ENCODE results near the gene ZMYND12.
A peak's percentile ranks its signal among the peaks of the same experiment; 100 is the strongest.
"Not testable (repeated sequence)": the region's sequence is repeated elsewhere in the genome, so short reads cannot be mapped to it uniquely, and the experiment has no call there.

The ZMYND12 gene, protein sequence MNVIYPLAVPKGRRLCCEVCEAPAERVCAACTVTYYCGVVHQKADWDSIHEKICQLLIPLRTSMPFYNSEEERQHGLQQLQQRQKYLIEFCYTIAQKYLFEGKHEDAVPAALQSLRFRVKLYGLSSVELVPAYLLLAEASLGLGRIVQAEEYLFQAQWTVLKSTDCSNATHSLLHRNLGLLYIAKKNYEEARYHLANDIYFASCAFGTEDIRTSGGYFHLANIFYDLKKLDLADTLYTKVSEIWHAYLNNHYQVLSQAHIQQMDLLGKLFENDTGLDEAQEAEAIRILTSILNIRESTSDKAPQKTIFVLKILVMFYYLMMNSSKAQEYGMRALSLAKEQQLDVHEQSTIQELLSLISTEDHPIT

GRCh38 chr1:42456010-42456753, at the start of gene ZMYND12, which contains the start of gene PPCS:
Gene ZMYND12 (minus strand): TSS chr1:42456022. CDS start chr1:42455997, 25 bp downstream.
Gene PPCS (plus strand): TSS chr1:42456543. CDS start chr1:42456566, 23 bp downstream.
- DNase-seq: peak; percentile 84

DNA sequence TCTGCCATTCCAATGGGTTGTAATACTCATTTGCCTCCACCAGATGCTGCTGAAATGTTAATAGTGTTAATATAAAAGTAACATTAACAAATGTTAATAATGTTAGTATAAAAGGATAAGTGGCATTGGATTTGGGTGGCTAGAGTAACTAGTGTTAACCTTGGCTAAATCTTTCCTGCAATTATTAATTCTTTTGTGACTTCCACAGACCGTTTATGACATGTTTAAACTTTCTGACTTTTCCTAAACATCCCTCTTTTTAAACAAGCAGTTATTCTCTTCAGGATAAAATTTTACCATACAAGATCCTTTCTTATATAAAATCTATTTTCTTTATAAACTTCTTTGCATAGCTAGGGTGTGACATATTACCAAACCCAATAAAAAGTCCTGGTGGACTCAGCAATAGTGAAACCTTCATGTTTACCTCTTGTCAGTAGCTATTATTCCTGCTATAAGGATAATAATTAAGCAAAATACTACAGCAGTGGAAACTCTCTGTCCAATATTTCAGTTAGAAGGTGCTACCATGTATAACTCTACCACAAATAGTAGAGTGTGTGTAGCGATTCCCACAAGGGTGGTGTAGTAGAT, 48.8 kb upstream of the ZMYND12 start:
- no peak for DNase-seq

GRCh38 chr1:42502031-42502430, 46.2 kb upstream of the ZMYND12 start:
- not testable (repeated sequence) for DNase-seq

- no peak for DNase-seq
Observed at GRCh38 chr1:42490237-42490636, 34.4 kb upstream of the ZMYND12 start.

GRCh38 chr1:42484382-42484781, 28.6 kb upstream of the ZMYND12 start:
- DNase-seq: no peak

DNA sequence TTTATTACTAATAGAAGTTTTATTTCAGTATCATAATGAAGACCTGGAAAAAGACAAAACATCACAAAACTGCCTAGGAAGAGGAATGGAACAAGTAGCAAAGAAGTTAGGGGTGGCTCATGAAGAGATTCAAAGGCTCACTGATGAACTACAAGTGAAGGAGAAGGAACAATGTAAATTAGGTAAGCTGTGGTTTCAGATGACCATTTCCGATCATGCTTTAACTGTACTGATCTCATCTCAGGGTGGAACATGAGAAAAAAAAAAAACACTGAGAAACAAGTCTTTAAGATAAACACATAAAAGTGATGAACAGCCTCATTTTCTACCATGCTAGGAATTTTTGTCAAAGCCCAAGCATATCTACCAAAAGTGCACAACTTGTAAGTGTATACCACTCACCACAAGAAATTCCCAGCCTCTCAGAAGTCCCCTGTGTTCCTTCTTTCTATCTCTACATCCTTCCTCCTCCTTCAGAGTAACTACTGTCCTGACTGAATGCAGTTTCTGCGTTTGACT, 26.9 kb upstream of the ZMYND12 start:
- no peak for DNase-seq

DNA sequence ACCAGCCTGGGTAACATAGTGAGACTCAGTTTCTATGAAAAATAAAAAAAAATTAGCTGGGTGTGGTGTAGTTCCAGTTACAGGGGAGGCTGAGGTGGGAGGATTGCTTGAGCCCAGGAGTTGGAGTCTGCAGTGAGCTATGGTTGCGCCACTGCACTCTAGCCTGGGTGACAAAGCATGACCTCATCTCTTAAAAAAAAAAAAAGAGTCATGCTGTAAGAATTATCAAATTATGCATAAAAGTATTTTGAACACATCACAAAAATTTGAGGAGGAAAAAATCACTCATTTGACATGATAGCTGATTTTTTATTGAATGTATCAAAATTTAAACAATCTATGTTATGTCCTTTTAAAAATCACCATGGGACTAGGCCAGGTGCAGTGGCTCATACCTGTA, 25.1 kb upstream of the ZMYND12 start:
- no peak for DNase-seq

DNA sequence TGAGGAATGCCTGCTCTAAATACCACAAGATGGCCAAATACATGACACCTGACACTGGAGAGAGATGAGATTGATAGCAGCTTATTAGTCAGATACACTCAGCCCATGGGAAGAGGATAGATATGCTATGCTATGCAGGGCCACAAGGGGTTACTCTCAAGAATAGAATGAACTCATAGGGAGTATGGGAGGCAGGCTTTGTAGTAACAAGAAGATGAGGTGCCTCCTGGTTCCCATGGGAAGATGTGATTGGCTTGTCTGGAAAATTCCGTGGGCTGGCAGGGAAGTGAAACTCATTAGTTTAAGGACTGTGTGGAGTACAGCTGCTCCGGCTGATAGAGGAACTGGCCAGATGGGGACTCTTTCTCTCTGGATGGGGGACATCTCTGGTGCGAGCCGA, 23.8 kb upstream of the ZMYND12 start:
- DNase-seq: peak; percentile 10

DNA sequence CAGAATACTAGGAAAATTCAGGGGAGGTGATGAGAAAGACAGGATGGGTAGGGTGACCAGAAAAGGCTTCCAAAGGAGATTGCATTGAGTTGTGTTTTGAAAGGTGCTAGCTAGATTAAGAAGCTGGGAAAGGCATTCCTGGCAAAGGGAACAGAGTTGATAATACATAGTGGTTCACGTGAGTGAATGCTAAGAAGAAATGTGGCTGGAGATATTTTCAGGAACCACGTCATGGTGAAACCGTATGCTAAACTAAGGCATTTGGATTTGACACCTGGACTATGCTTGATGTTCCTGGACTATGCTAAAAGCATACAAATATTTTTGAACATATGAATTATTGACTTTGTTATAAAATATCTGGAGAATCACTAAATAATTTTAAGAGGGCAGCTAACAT, 22.0 kb upstream of the ZMYND12 start:
- no peak for DNase-seq

- not testable (repeated sequence) for DNase-seq
Observed at GRCh38 chr1:42477354-42477753, 21.5 kb upstream of the ZMYND12 start.

GRCh38 chr1:42476605-42477004, 20.8 kb upstream of the ZMYND12 start:
- DNase-seq: no peak

DNA sequence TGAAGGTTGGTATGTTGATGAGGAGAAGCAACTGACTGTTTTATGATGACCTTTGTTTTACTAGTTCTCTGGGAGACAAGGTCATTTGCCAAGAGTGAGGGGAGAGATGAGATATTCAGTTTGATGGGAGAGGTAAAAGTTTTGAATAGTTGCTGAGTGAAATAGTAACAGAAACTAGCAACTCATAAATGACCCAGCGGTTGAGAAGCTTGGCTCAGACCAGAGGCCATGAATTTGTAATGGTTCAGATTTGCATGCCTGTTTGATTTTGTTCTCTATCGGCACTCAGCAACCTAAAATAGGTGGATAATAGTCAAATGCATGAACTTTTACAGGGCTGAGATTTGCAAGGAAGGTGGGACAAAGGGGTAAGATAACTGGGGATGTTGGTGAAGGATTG, 13.9 kb upstream of the ZMYND12 start:
- no peak for DNase-seq

DNA sequence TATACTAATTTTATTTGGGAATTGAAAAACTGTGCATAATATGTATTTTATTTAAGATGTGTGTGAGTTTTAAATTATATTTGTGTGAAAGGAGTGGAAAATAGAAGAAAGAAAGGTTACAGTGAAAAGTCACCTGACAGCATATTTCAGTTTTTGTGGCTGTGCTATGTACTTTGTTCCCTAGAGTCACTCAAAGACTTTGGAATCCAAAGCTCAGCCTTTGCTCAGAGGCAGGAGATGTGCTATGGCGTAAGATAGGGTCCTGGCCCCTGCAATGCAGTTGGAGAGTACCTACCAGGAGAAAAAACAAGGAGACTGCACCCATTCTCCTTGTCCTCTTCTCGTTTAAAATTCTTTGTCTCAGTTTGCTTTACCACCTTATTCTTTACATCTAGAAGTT, 10.2 kb upstream of the ZMYND12 start:
- DNase-seq: no peak

DNA sequence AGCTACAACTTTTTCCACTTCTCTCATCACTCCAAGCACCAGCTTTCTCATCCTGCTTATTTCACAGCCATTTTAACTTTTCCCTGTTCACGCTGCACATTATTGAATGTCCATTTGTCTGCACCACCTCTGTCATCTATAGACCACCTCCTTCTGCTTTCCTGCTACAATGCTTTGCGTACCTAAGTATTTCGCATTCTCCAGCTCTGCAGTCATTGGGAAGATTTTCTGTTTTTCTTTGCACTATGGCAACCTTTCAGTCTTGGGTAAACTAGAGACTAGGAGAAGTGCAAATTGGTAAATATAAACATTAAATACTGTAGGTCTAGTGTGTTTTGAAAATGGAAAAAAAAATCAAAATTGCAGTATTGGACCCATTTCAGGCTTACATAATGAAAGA, 8.1 kb upstream of the ZMYND12 start:
- no peak for DNase-seq

- peak; percentile 100 for DNase-seq
Observed at GRCh38 chr1:42462828-42463763, 7.3 kb upstream of the ZMYND12 start, which contains the start of gene CCDC30. Gene CCDC30 (plus strand): TSS chr1:42463286. CDS start chr1:42480552, 17,266 bp downstream.

DNA sequence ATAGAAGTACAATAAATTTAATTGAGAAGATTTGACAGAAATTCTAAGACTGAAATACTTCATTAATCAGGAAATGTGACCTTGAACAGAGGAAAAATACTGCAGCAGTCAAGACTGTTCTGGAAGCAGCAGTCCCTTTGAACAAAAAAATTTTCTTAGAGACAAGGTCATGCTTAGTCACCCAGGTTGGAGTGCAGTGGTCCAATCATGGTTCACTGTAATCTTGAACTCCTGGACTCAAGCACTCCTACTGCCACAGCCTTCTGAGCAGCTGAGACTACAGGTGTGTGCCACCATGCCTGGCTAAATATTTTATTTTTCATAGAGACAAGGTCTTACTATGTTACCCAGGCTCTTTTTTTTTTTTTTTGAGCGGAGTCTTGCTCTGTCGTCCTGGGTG, 5.4 kb upstream of the ZMYND12 start:
- DNase-seq: no peak

DNA sequence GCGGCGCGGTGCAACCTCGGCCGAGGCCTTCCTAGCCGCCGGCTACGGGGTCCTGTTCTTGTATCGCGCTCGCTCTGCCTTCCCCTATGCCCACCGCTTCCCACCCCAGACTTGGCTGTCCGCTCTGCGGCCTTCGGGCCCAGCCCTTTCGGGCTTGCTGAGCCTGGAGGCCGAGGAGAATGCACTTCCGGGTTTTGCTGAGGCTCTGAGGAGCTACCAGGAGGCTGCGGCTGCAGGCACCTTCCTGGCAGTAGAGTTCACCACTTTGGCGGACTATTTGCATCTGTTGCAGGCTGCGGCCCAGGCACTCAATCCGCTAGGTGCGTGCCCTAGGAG, 900 bp upstream of the ZMYND12 start:
- peak; percentile 65 for DNase-seq

DNA sequence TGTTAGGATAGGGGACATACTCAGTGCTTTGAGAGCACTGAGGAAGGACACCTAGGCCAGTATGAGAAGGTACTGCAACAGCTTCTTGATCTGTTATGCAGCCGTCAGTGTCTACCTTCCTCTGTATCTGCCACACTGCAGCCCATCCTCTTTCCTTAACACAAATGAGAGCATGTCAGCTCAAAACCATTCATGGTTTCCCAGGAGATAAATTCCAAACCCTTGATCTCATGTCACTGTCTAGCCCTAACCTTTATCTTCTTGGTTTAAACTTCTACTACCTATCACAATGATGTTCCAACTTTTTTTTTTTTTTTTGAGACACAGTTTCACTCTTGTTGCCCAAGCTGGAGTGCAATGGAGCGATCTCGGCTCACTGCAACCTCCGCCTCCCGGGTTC, 1.4 kb downstream of the ZMYND12 start:
- DNase-seq: no peak

- no peak for DNase-seq
Observed at GRCh38 chr1:42453386-42453785, 2.4 kb downstream of the ZMYND12 start.

DNA sequence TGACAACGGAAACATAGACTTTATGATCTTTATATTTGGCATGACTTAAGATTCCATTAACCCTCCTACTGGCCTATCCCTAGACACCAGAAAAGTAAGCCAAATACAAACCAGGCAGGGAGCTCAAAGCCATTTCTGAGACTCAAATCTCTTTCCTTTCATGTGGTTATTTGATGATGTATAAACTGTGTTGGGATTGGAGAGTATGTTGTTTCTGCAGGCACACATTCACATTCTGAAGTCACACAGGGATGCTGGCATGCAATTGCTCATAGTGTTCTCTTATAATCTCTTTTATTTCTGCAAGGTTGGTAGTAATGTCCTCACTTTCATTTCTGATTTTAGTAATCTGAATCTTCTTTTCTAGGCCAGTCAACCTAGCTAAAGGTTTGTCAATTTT, 5.8 kb downstream of the ZMYND12 start:
- DNase-seq: no peak

DNA sequence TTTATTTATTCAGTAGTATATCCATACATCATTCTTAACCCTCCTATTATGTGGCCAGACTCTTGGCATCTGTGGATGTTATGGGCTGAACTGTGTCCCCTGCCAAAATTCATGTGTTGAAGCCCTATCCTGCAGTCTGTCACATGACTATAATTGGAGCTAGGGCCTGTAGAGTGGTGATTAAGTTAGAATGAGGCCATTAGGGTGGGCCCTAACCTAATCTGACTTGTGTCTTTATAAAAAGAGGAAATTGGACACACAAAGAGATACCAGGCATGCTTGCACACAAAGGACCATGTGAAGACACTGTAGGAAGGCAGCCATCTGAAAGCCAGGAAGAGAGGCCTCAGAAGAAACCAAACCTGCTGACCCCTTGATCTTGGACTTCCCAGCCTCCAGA, 6.6 kb downstream of the ZMYND12 start:
- peak; percentile 8 for DNase-seq

- DNase-seq: no peak
Observed at GRCh38 chr1:42442662-42443061, 13.2 kb downstream of the ZMYND12 start.

DNA sequence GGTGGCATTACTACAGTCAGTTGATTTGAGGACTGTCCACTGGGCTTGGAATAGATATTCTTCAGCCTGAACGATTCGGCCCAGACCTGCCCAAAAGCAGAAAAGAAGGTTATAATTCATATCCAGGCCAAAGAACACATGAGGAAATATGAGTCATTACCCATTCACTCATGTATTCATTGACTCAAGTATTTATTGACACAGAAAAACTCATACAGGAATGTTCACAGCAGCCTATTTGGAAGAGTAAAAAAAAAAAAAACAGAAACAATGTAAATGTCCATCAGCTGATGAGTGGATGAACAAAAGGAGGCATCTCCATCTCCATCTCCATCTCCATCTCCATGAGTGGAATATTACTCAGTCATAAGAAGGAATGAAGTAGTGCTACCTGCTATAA, 15.9 kb downstream of the ZMYND12 start:
- no peak for DNase-seq
